ENCODE measurements around the gene PHRF1.
"Not testable (repeated sequence)": the region's sequence is repeated elsewhere in the genome, so short reads cannot be mapped to it uniquely, and the experiment has no call there.

Gene PHRF1

GRCh38 chr11:626475-627307 is 50.4 kb downstream of the PHRF1 start, which contains the start of gene SCT:
TSS of gene SCT (minus strand) at chr11:627181. CDS start at chr11:627143, 38 bp downstream.
- DNase-seq (ENCODE audit: low read depth in 3 of 3, low spot score in 1 of 3) = no peak

- no peak for DNase-seq (ENCODE audit: low read depth in 3 of 3, low spot score in 1 of 3)
Measured at GRCh38 chr11:627308-627576, 51.0 kb downstream of the PHRF1 start.

- DNase-seq (ENCODE audit: low read depth in 3 of 3, low spot score in 1 of 3) = no peak
Measured at GRCh38 chr11:628056-628455, 51.8 kb downstream of the PHRF1 start.

- DNase-seq (ENCODE audit: low read depth in 3 of 3, low spot score in 1 of 3) = no peak
Measured at GRCh38 chr11:629237-629583, 52.9 kb downstream of the PHRF1 start.

DNA sequence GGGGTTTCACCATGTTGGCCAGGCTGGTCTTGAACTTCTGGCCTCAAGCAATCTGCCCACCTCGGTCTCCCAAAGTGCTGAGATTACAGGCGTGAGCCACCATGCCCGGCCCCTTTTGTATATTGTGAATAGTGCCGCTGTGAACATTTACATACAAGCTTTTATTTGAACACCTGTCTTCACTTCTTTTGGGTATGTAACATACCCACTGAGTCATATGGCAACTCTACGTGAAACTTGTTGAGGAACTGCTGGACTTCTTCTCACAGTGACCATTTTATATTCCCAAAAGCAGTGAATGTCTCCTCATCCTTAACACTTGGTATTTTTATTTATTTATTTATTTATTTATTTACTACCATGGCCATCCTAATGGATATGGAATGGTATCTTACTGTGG is 54.6 kb downstream of the PHRF1 start:
- no peak for DNase-seq (ENCODE audit: low read depth in 3 of 3, low spot score in 1 of 3)

DNA sequence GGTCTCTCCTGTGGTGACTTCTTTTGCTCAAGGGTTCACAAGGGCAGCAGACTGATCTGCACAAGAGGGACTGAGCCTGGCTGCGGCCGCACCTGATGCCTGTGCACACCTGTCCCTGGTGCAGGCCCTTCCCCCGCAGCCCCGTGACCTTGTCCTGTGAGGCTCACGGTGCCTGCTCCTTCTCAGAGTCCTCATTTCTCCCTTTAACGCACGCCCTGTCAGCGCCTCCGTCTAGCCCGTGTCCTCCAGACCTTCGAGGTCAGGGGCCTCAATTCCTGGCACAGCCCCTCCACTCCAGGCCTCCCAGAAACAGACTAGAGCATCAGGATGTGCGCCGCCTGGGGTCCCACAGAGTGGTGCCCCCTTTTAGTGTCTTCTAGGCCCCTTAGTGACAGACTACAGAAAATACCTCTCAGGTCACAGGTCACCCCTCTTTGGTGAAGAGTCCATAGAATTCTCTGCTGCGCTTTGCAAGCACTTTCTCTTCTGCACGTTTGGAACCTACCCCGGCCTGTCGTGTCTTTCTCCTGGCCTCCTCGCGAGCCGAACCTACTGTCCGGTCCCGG is 59.8 kb downstream of the PHRF1 start:
- DNase-seq (ENCODE audit: low read depth in 3 of 3, low spot score in 1 of 3) = no peak

- DNase-seq (ENCODE audit: low read depth in 3 of 3, low spot score in 1 of 3) = no peak
Measured at GRCh38 chr11:636511-637332, 60.5 kb downstream of the PHRF1 start, which contains the start of gene DRD4. TSS of gene DRD4 (plus strand) at chr11:637269. CDS start at chr11:637305, 36 bp downstream.

- no peak for DNase-seq (ENCODE audit: low read depth in 3 of 3, low spot score in 1 of 3)
Measured at GRCh38 chr11:637333-637592, 61.0 kb downstream of the PHRF1 start.

GRCh38 chr11:637593-638521 is 61.6 kb downstream of the PHRF1 start:
- DNase-seq (ENCODE audit: low read depth in 3 of 3, low spot score in 1 of 3) = no peak

DNA sequence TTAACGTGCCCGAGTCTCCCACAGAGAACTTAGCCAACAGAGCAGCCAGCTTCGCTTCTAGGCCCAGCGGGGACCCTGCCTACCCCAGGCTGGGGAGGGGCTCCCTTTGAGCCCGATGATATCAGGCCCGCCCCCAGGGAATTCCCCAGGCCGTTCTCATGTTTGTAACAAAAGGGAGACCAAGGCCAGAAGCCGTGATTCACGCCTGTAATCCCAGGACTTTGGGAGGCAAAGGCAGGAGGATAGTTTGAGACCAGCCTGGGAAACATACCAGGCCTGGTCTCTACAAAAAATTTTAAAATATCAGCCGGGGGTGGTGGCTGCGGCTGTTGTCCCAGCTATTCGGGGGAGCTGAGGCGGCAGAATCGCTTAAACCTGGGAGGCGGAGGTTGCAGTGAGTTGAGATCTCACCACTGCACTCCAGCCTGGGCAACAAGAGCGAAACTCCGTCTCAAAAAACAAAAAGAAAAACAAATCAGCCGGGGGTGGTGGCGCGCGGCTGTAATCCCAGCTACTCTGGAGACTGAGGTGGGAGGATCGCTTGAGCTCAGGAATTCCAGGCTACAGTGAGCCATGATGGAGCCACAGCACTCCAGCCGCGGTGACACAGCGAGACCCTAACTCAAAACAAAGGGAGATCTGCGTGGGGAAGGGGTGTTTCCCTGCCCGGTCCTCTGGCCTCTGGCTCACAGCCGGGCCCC is 62.5 kb downstream of the PHRF1 start:
- DNase-seq (ENCODE audit: low read depth in 3 of 3, low spot score in 1 of 3) = no peak

DNA sequence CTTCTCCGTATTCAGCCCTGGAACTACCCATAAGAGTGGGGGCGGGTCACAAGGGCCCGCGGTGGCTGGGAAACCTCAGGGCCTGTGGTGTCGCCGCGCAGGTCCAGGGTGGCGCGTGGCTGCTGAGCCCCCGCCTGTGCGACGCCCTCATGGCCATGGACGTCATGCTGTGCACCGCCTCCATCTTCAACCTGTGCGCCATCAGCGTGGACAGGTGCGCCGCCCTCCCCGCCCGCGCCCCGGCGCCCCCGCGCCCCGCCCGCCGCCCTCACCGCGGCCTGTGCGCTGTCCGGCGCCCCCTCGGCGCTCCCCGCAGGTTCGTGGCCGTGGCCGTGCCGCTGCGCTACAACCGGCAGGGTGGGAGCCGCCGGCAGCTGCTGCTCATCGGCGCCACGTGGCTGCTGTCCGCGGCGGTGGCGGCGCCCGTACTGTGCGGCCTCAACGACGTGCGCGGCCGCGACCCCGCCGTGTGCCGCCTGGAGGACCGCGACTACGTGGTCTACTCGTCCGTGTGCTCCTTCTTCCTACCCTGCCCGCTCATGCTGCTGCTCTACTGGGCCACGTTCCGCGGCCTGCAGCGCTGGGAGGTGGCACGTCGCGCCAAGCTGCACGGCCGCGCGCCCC is 63.2 kb downstream of the PHRF1 start:
- DNase-seq (ENCODE audit: low read depth in 3 of 3, low spot score in 1 of 3) = no peak

DNA sequence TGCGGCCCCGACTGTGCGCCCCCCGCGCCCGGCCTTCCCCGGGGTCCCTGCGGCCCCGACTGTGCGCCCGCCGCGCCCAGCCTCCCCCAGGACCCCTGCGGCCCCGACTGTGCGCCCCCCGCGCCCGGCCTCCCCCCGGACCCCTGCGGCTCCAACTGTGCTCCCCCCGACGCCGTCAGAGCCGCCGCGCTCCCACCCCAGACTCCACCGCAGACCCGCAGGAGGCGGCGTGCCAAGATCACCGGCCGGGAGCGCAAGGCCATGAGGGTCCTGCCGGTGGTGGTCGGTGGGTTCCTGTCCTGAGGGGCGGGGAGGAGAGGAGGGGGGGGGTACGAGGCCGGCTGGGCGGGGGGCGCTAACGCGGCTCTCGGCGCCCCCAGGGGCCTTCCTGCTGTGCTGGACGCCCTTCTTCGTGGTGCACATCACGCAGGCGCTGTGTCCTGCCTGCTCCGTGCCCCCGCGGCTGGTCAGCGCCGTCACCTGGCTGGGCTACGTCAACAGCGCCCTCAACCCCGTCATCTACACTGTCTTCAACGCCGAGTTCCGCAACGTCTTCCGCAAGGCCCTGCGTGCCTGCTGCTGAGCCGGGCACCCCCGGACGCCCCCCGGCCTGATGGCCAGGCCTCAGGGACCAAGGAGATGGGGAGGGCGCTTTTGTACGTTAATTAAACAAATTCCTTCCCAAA is 63.9 kb downstream of the PHRF1 start:
- DNase-seq (ENCODE audit: low read depth in 3 of 3, low spot score in 1 of 3) = no peak

- no peak for DNase-seq (ENCODE audit: low read depth in 3 of 3, low spot score in 1 of 3)
Measured at GRCh38 chr11:641806-642370, 65.6 kb downstream of the PHRF1 start.

DNA sequence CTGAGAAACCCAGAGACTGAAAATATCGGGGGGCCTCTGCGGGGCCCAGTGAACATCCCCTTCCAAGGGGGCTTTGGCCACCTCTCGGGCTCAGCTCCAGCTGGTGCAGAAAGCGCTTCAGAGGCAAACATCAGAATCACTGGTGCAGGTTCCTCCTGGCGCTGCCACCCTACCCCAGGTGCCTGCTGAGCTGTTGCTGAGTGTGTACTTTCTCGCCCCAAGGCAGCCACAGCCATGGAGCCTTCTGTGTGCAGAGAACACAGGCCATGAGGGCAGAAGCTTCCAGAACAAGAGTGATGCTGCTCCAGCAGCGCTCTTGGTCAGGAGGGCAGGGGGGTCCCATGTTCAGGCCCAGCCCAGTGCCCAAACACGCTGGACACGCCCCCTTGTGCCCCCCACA is 67.1 kb downstream of the PHRF1 start:
- DNase-seq (ENCODE audit: low read depth in 3 of 3, low spot score in 1 of 3) = no peak

- no peak for DNase-seq (ENCODE audit: low read depth in 3 of 3, low spot score in 1 of 3)
Measured at GRCh38 chr11:643849-644738, 67.8 kb downstream of the PHRF1 start.

DNA sequence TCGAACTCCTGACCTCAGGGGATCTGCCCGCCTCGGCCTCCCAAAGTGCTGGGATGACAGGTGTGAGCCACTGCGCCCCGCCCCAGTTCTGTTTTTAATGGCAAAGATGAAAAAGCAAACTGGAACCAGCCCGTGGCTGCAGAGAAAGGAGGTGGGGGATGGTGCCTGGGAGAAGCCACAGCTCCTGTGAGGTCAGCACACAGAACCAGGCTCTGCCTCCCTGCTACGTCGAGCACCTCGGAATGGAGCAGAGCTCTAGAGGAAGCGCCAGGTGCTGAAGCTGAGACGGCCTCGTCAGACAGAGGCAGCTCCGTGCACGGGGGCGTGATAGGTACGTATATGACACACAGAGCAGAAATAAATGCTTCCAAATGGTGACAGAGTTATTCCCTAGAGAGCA is 69.3 kb downstream of the PHRF1 start:
- DNase-seq (ENCODE audit: low read depth in 3 of 3, low spot score in 1 of 3) = no peak

DNA sequence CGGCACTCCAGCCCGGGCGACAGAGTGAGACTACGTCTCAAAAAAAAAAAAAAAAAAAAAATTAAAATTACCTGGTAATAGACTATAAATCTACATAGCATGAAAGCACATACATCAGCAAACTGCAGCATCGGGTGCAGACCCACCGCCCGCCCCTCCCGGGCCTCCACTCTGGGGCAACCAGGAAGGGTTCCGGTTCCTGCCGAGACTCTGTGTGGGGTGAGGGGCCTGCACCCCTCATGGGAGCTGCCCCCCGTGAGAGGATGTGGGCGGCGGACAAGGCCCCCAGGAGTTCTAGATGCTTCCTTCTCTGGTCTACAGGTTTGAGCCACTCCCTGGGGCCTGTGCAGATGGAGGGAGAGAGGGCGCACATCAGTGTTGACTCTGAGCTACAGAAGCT is 69.9 kb downstream of the PHRF1 start:
- no peak for DNase-seq (ENCODE audit: low read depth in 3 of 3, low spot score in 1 of 3)

DNA sequence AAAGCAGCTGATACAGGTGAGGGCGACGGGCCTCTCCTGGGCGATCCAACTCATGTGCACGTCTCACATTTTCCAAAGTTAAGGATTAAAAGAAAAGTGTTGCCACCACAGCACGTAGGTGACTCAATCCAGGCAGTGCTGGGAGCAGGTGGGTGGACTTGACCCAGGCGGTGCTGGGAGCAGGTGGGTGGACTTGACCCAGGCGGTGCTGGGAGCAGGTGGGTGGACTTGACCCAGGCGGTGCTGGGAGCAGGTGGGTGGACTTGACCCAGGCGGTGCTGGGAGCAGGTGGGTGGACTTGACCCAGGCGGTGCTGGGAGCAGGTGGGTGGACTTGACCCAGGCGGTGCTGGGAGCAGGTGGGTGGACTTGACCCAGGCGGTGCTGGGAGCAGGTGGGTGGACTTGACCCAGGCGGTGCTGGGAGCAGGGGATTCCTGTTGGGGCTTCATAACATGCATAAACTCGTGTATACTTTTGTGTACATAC is 71.4 kb downstream of the PHRF1 start:
- not testable (repeated sequence) for DNase-seq (ENCODE audit: low read depth in 3 of 3, low spot score in 1 of 3)
